Measurements from ENCODE around the gene AFF2. TPM values are rescaled to one million over a fixed set of nuclear protein-coding genes. Genes with fewer than 3 reads are reported as not detected.

AFF2 gene
- total RNA-seq, 2 donors from 2014 or later, result 7.4 to 16.6 TPM

- no peaks in the 10 kb centered on the region for H3K36me3 ChIP-seq
- H3K27me3 ChIP-seq (replicated peaks; ENCODE audit: insufficient read depth), result no peaks in the 10 kb centered on the region
- no peak overlapping the region for H3K27ac ChIP-seq
- TF ChIP-seq, protein P1, sequence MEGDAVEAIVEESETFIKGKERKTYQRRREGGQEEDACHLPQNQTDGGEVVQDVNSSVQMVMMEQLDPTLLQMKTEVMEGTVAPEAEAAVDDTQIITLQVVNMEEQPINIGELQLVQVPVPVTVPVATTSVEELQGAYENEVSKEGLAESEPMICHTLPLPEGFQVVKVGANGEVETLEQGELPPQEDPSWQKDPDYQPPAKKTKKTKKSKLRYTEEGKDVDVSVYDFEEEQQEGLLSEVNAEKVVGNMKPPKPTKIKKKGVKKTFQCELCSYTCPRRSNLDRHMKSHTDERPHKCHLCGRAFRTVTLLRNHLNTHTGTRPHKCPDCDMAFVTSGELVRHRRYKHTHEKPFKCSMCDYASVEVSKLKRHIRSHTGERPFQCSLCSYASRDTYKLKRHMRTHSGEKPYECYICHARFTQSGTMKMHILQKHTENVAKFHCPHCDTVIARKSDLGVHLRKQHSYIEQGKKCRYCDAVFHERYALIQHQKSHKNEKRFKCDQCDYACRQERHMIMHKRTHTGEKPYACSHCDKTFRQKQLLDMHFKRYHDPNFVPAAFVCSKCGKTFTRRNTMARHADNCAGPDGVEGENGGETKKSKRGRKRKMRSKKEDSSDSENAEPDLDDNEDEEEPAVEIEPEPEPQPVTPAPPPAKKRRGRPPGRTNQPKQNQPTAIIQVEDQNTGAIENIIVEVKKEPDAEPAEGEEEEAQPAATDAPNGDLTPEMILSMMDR (IDR thresholded peaks at IDR 0.05), result no peak
- ATAC-seq (ENCODE audit: insufficient number of reproducible peaks, low FRiP score, low read depth) (no peak), DNase-seq (ENCODE audit: low spot score) (no peak)
- H3K4me1 ChIP-seq (ENCODE audit: control insufficient read depth in 1 of 2, low read depth in 2 of 2), result no peaks in the 10 kb centered on the region
- no peaks in the 10 kb centered on the region for H3K9me3 ChIP-seq
- H3K4me3 ChIP-seq, result no peak overlapping the region
These were observed 143.0 kb downstream of the AFF2 start for GRCh38 chrX:148643460-148643859.

DNA sequence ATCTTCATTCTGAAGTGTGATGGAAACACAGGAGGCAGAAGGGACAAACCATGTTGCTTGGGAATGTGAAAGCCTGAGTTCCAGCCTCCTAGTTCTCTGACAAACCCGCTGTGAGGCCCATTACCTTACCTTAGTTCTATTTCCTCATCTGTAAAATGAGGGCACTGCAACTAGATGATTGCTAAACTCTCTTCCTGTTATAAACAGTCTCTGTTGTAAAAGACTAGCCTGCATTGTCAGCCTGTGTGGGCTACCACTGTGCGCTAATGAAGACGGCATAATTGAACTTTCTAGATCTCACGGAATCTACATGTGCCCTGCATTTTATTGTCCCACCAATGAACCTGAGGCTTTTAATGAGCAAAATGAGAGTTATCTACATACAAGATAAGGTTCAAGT is 147.2 kb downstream of the AFF2 start:
- TF ChIP-seq, protein P1 (IDR thresholded peaks at IDR 0.05), result no peak
- no peak overlapping the region for H3K4me3 ChIP-seq
- DNase-seq (ENCODE audit: low spot score) (no peak), ATAC-seq (ENCODE audit: insufficient number of reproducible peaks, low FRiP score, low read depth) (no peak)
- no peaks in the 10 kb centered on the region for H3K9me3 ChIP-seq
- H3K4me1 ChIP-seq (ENCODE audit: control insufficient read depth in 1 of 2, low read depth in 2 of 2), result no peaks in the 10 kb centered on the region
- H3K27ac ChIP-seq, result no peak overlapping the region
- no peaks in the 10 kb centered on the region for H3K27me3 ChIP-seq (replicated peaks; ENCODE audit: insufficient read depth)
- no peaks in the 10 kb centered on the region for H3K36me3 ChIP-seq

- ATAC-seq (ENCODE audit: insufficient number of reproducible peaks, low FRiP score, low read depth), result no peak
- H3K36me3 ChIP-seq, result no peaks in the 10 kb centered on the region
- H3K4me3 ChIP-seq, result no peak overlapping the region
- no peaks in the 10 kb centered on the region for H3K9me3 ChIP-seq
- TF ChIP-seq, protein P1 (IDR thresholded peaks at IDR 0.05), result no peak
- no peak overlapping the region for H3K27ac ChIP-seq
- no peaks in the 10 kb centered on the region for H3K4me1 ChIP-seq (ENCODE audit: control insufficient read depth in 1 of 2, low read depth in 2 of 2)
- no peaks in the 10 kb centered on the region for H3K27me3 ChIP-seq (replicated peaks; ENCODE audit: insufficient read depth)
- no peak for DNase-seq (ENCODE audit: low spot score)
These were observed 148.9 kb downstream of the AFF2 start for GRCh38 chrX:148649145-148649795.

GRCh38 chrX:148658115-148658730 is 157.8 kb downstream of the AFF2 start:
- Histone ChIP-seq H3K4me1 (ENCODE audit: control insufficient read depth in 1 of 2, low read depth in 2 of 2) (no peaks in the 10 kb centered on the region), H3K36me3 (no peaks in the 10 kb centered on the region), H3K27ac (no peak overlapping the region), H3K9me3 (no peaks in the 10 kb centered on the region), H3K27me3 (replicated peaks; ENCODE audit: insufficient read depth) (no peaks in the 10 kb centered on the region), H3K4me3 (no peak overlapping the region)
- DNase-seq (ENCODE audit: low spot score) (no peak), ATAC-seq (ENCODE audit: insufficient number of reproducible peaks, low FRiP score, low read depth) (no peak)
- TF ChIP-seq, protein P1 (IDR thresholded peaks at IDR 0.05), result no peak

DNA sequence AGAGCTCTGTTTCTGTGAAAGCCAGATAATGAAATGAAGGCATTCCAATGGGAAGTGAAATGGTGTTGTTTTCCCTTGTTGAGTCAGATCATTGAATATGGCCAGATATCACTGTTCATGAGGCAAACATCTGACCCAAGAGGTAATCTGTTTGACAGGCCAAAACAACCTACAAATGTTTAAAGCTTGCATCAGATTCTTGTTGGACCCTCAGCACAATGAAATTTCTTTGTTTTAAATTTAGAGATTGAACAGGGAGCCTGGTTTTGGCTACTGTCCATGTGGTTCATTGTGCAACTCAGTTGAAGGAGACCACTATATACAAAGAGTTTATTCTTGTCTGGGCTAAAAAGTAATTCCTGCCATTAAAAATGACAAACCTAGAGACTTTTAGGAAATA is 159.1 kb downstream of the AFF2 start:
- TF ChIP-seq, protein P1 (IDR thresholded peaks at IDR 0.05), result no peak
- H3K27ac ChIP-seq, result no peak overlapping the region
- no peak overlapping the region for H3K4me3 ChIP-seq
- no peak for ATAC-seq (ENCODE audit: insufficient number of reproducible peaks, low FRiP score, low read depth)
- no peaks in the 10 kb centered on the region for H3K9me3 ChIP-seq
- H3K27me3 ChIP-seq (replicated peaks; ENCODE audit: insufficient read depth), result no peaks in the 10 kb centered on the region
- no peaks in the 10 kb centered on the region for H3K36me3 ChIP-seq
- no peak for DNase-seq (ENCODE audit: low spot score)
- no peaks in the 10 kb centered on the region for H3K4me1 ChIP-seq (ENCODE audit: control insufficient read depth in 1 of 2, low read depth in 2 of 2)

All from thoracic aorta (tissue), 2 donors.